HG03520 (cell line): ENCODE measurements around the gene HOXC4.

Experiments used
- ATAC-seq: cut with Tn5 transposase; IDR thresholded peaks from one replicate; pipeline ENCODE4 v1.9.1; 2021; ENCODE audit warnings: mild to moderate bottlenecking, moderate library complexity; ENCODE audit not compliant: unreplicated experiment

The HOXC4 gene

DNA sequence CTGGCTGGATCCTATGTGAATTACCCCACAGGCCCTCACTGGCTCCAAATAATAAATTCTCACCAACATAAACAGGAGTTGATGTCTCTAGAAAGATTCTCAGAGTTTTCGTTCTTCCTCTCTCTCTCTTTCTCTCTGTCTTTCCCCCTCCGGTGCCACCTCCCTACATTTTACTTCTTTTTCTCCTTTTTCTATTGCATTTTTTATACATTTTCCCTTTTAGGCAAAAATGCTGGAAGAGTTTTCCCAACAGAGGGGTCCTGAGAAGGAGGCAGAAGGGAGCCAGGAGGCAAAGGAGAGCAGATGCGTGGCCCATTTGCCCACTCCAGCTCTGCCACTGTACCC is 26.2 kb upstream of the HOXC4 start:
- ATAC-seq = no peak

DNA sequence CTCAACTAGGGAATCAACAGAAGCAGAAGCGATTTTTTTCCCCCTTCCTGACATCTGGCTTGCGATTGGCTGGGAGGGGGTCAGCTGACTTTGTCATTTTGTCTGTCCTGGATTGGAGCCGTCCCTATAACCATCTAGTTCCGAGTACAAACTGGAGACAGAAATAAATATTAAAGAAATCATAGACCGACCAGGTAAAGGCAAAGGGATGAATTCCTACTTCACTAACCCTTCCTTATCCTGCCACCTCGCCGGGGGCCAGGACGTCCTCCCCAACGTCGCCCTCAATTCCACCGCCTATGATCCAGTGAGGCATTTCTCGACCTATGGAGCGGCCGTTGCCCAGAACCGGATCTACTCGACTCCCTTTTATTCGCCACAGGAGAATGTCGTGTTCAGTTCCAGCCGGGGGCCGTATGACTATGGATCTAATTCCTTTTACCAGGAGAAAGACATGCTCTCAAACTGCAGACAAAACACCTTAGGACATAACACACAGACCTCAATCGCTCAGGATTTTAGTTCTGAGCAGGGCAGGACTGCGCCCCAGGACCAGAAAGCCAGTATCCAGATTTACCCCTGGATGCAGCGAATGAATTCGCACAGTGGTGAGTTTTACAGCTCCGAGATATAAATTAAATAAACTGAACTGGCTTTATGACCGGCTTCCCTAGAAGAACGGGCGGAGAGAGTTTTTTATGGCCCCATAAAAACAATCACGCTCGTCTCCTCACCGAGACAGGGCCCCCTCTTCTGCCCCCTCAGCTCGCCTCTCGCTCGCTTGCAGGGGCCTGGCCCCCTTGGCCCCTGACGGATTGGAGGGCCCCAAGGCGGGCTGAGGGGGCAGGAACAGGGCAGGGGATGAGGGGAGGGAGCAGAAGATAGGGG is 25.1 kb upstream of the HOXC4 start, which contains the start of gene HOXC6:
Gene HOXC6 (plus strand): TSS at position 127 of the 888 bp plus-strand sequence. CDS start 82 bp downstream, at position 209.
- ATAC-seq = no peak

DNA sequence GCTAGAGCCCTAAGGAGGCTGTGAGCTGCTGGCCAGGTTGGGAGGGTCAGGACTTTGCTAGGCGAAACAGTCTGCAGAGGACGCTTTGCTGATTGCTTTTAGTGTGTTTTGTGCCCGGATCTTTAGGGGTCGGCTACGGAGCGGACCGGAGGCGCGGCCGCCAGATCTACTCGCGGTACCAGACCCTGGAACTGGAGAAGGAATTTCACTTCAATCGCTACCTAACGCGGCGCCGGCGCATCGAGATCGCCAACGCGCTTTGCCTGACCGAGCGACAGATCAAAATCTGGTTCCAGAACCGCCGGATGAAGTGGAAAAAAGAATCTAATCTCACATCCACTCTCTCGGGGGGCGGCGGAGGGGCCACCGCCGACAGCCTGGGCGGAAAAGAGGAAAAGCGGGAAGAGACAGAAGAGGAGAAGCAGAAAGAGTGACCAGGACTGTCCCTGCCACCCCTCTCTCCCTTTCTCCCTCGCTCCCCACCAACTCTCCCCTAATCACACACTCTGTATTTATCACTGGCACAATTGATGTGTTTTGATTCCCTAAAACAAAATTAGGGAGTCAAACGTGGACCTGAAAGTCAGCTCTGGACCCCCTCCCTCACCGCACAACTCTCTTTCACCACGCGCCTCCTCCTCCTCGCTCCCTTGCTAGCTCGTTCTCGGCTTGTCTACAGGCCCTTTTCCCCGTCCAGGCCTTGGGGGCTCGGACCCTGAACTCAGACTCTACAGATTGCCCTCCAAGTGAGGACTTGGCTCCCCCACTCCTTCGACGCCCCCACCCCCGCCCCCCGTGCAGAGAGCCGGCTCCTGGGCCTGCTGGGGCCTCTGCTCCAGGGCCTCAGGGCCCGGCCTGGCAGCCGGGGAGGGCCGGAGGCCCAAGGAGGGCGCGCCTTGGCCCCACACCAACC is 23.9 kb upstream of the HOXC4 start:
- ATAC-seq = no peak

DNA sequence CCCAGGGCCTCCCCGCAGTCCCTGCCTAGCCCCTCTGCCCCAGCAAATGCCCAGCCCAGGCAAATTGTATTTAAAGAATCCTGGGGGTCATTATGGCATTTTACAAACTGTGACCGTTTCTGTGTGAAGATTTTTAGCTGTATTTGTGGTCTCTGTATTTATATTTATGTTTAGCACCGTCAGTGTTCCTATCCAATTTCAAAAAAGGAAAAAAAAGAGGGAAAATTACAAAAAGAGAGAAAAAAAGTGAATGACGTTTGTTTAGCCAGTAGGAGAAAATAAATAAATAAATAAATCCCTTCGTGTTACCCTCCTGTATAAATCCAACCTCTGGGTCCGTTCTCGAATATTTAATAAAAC is 23.2 kb upstream of the HOXC4 start:
- no peak for ATAC-seq

DNA sequence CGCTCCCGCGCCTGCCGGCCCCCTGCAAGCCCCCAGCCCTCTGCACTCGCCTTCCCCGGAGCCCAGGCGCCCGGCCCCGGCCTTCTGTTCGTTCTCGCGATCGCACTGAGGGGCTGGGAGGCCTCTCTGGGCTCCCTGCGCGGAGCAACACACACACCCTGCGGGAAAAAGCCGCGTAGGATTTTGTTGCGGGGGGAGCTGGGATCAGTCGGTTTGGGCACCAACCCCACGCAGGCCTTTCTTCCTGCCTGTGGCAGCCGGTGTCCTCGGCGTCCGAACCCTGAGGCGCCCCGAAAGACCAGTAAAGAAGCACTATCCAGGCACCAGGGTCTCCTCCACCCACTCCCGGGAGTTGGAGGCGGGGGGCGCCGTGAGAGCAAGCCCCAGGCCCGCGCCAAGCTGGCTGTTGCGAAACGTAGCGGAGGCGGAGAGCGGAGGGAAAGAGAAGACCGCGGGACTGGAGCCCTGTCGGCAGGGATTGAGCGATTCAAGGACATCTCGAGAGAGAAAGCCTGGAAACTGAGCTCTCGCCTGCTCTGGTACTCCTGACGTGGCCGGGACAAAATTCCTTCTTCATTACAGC is 22.7 kb upstream of the HOXC4 start:
- no peak for ATAC-seq

DNA sequence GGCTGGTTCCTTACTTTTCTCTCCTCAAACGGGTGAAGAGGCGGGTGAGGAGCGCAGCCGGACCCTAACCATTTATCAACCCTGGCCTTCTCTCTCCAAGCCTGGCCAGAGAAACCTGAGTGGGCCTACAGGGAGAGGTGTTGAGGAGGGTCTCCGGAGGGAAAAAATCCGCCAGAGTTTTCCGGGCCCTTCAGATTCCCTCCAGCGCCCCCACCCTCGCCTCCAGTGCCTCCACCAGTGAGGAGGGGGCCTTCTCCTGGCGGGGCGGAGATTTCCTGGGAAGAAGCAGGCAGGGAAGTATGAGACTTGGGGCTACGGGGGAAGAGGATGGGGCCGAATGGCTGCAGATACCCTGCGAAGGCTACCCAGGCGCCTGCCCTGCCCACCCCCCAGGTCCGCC is 22.2 kb upstream of the HOXC4 start:
- ATAC-seq = no peak

DNA sequence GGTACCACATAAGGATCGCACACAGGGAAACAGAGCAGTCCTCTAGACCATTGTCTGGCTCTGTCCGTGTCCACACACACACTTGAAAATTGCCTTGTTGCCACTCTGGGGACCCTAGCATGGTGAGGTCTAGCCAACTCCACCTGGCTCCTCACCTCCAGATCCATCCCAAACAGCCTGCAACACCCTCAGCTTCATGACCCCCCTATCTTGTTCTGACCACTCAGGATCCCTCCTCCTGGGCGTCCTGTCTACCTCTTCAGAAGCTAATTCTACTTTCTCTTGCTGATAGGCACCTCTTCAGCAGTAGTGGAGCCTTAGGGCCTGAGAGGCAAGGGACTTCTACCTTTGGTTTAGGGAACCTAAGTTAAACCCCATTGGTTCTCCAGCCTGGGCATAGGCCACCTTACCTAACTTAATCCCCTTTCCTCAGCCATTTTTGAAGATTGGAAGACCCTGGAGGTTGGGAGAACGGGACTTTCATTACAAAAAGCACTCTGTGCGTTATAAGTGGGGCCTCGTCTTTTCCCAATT is 21.5 kb upstream of the HOXC4 start:
- no peak for ATAC-seq

DNA sequence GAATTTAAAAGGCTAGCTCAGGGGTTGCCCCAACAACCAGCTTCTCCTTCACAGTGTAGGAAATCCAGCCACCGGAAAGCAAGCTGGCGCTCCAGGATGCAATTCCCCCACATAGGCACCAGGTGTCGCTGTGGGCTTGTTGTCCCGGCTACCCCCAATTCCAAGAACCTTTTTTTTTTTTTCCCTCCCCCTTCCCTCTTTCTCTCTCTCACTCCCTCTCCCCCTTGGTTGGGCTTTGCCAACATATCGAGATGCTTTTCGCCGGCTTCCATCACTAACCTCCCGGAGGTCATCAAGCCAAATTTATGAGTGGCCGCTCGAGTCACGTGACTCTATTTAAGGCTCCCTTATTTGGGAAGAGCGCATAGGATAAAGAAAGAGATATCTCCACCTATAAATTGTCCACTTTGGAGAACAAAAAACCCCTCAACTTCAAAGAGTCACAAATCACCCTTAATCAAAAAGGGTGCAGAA is 21.0 kb upstream of the HOXC4 start, which contains the start of gene HOXC5:
Gene HOXC5 (plus strand): TSS at position 424 of the 474 bp plus-strand sequence. CDS start 73 bp downstream, outside the sequence.
- no peak for ATAC-seq

DNA sequence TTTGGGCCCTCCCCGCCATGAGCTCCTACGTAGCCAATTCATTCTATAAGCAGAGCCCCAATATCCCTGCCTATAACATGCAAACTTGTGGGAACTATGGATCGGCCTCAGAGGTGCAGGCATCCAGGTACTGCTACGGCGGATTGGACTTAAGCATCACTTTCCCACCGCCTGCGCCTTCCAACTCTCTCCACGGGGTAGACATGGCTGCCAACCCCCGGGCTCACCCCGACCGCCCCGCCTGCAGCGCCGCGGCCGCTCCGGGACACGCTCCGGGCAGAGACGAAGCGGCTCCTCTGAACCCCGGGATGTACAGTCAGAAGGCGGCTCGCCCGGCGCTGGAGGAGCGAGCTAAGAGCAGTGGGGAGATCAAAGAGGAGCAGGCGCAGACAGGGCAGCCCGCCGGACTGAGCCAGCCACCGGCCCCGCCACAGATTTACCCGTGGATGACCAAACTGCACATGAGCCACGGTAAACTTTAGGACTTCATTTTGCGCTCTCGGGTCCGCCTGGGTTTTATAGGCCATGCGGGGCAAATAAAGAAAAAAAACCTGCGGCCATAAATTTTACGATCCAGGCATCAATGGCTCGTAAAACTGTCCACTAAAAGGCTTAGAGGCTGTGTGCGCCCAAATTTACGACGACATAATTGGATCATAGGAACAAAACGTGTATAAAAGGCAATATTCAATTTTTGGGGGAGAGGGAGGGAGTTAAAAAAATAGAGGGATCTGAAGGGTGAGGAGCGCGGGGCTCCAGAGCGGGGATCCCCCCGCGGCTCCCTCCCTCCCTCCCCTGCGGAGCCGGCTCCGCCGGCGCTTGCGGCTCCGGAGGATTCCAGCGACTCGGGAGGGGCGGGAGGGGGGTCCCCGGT is 20.3 kb upstream of the HOXC4 start:
- no peak for ATAC-seq

DNA sequence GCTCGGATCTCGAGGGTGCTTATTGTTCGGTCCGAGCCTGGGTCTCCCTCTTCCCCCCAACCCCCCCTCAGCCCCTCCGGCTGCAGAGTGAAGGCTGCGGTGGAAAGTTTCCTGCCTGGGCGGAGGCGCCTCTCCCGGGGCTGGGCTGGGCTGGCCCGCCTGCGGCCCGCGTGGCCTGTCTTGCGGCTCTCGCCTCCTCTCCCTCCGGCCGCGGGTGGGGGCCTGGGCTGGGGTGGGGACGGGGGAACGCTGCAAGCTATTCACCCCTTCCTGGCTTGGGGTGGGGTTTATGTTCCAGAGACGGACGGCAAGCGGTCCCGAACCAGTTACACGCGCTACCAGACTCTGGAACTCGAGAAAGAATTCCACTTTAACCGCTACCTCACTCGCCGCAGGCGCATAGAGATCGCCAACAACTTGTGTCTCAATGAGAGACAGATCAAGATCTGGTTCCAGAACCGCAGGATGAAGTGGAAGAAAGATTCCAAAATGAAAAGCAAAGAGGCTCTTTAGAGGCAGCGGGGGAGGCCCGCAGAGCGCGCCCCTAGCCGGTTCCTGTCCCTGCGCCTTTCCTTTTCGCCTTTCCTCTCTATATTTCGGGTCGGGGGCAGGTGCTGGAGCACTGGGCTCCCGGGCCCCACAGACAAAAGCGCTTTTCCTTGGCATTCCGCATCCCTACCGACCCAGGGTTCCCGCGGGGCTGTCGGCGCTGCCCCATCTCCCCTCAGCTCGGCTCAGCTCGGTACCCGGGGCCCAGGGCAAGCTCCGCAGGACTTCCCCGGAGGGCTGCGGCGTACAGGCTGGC is 19.5 kb upstream of the HOXC4 start:
- no peak for ATAC-seq

DNA sequence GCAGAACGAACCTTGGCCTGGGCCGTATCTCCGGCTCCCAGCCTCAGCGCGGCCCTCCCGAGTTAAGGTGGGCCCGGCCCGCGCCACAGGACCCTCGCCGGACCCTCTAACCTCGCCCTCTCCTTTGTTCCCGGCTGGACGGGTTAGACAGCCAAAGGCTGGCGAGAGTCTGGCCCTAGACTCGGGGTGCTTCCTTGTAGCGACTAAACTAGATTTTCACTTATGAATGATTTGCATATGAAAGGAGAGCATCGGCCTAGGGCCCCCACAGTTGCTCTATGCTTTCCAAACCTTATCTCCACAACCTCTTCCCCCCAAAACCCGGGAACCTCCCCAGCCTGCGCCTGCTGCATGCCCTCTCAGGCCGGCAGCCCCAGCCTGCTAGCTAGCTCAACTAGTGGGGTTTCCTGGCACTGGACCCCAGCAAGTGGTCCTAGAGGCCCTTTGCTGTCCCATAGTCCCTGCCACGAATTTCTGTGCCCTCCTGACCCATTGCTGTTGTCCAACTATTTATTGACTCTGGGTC is 18.8 kb upstream of the HOXC4 start:
- no peak for ATAC-seq

DNA sequence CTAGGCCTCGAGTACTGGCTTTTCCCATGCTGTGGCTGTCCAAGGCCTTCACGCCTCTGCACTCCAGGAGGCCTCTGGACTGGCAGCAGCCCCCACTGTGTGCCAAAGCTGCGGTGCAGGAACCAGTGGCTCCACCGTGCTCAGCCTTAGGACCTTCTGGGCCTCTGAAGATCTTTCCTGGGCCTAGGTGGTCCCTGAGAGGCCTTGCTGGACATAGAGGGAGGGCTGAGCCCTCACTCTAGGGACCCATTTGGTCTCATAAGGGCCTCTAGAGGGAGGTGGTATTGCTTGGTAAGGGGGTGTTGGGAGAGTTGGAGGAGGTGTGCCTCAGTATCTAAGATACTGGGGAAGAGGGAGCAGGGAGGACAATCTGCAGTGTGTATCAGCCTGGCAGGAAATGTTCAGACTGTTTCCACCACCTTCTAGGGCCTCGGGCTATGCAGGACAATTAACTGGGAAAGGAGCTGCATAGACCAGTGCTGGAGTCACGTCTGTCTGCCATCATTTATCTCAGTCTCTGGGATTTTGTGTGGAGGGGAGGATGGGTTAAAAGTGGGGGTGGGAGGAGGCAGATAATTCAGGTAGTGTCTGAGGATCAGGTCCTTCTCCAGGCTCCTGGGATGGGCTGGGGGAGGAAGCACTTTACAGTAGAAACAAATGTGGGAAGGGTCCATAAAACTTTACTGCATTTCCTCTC is 17.9 kb upstream of the HOXC4 start:
- no peak for ATAC-seq

DNA sequence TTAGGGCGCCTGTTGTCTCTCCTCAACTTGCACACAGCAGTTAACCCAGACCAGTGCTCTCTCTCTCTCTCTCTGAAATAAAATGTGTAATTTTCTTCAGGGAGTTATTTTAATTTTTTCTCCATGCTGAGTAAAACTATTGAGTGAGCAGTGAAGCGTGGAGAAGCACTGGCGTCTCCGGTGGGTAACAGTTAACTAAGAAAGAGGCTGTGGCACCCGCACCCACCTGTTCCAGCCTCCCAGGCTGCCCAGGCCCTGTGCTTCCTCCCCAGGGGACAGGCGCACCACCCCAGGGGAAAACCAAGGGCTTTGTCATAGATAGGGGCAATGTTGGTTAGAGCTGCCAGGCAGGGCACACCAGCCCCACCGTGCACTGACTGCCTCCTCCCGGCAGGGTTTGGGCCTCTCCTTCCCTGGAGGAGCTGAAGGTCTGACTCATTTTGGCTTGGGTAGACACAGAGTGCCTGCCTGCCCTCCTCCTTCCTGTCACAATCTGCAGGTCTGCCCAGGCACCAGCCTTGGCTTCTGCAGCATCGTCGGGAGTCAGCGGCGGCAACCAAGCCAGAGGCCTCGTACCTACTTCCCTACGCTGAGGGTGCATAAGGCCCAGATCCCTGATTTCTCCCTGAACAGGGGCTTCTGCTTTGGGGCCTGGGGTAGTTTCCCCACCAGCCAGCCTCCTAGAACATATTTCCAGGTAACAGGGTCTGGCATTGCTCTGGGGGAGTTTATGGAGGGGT is 16.8 kb upstream of the HOXC4 start:
- no peak for ATAC-seq

DNA sequence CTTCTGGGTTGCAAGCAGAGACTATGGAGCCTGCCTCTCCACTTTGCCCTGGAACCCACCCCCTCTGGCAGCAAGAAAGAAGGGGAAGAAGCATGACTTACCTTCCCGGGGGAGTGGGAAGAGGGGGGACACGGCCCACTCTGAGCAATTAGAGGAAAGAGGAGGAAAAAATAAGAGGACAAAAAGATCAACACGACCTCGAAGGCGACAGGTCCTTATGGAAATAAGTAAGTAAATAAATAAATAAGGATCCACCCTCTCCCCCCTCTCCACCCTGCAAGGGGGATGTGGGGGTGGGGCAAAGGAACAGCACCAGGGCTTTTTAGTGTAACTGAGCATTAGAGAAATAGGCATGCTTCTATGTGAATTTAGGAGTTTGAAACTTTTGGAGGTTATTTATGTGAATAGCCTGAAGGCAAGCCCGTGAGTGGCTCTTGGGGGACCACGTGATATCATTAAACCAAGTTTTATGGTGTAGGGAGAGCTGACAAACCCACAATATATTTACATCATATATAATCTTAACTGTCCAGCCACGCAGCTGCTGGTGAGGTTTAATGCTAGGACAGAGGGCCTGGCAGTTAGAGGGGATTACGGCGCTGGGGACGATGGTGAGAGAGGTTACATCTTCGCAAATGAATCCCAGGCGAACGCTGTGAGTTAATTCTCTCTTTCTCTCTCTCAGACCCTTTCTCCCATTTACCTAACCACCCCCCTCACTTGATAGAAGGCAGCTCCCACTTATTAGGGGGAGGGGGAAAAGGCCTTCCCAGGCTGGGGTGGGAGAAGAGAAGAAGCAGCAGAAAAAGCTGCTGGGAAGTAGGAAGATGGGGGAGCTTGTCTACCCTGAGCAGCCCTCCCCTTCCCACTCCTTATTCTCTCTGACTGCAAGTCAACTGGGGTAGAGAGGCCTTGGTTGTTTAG is 16.0 kb upstream of the HOXC4 start:
- ATAC-seq = no peak

DNA sequence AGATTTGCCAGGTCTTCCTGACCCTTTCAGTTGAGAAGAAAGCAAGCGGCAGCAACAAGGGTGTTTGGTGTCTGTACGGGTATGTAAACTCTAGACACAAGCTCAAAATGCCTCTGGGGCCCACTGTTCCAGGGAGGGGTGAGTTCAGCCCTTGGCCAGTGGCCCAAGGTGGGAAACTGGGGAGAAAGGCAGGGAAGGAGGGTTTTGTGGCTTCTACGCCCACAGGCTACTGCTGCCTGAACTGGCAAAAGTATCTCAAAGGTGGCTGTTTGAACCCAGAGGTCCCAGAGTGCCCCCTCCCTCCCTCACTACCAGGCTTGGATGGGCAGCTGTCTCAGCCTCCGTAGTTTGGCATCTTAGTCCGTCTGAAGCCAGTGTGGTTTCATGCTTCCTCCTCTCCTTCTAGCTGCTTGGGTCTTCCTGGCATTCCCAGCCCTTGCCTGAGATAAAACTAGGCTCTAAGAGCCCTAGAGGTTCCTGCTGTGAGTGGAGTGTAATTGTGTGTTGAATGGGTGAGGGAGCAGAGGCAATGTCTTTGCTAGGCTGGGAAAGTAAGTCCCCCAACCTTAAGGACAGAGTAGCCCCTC is 15.3 kb upstream of the HOXC4 start:
- no peak for ATAC-seq

DNA sequence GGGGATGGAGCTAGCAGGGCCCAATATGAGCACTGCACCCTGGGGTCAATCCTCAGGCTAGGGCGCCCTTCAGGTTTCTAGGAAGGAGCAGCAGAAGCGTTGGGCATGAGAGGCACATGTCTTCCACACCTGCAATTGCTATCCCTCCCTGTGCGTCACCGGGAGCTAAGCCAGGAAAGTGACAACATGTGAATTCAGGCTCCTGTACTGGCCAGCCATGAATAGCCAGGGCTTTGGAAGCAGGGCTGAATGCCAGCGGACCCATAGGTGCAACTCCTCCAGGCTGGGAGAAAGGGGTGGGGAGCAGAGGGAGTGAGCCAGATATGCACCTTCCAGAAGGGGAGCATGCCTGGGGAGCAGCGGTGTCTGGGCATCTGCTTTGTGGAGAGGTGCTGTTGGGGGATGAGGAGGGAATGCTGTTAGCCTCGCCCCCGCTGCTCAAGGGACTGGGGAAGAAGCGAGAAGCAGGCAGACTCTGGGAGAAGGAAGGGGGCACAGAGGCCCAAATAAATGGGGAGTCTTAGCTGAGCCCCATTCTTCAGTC is 14.7 kb upstream of the HOXC4 start:
- ATAC-seq = no peak
